Measurements from ENCODE around the gene IKZF5. TPM values are rescaled to one million over a fixed set of nuclear protein-coding genes. Genes with fewer than 3 reads are reported as not detected.

Gene IKZF5
- total RNA-seq, 1 donor from 2014 or later: 9.6 TPM

DNA sequence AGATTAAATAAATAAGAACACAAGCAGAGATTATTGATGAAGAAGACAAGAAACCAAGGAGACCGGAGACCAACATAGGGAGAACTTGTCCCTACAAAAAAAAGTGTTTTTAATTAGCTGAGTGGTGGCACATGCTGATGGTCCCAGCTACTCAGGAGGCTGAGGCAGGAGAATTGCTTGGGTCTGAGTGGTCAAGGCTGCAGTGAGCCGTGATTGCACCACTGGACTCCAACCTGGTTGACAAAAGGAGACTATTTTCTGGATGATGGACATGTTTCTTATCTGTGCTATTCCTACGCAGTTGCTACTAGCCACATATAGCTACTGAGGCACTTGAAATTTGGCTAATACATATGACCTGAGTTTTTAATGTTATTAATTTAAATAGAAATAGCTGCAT, 9.7 kb downstream of the IKZF5 start:
- H3K36me3 ChIP-seq: peaks cover 0 to 34% of the 10 kb centered on the region in 2 donors
- H3K9me3 ChIP-seq: no peaks in the 10 kb centered on the region
- no peak overlapping the region for H3K4me3 ChIP-seq
- no peak overlapping the region for H3K27ac ChIP-seq
- no peaks in the 10 kb centered on the region for H3K27me3 ChIP-seq
- intact Hi-C loops (cut with DNase I): no loop called here
- peaks cover 16% of the 10 kb centered on the region for H3K4me1 ChIP-seq
- TF ChIP-seq, protein P1, sequence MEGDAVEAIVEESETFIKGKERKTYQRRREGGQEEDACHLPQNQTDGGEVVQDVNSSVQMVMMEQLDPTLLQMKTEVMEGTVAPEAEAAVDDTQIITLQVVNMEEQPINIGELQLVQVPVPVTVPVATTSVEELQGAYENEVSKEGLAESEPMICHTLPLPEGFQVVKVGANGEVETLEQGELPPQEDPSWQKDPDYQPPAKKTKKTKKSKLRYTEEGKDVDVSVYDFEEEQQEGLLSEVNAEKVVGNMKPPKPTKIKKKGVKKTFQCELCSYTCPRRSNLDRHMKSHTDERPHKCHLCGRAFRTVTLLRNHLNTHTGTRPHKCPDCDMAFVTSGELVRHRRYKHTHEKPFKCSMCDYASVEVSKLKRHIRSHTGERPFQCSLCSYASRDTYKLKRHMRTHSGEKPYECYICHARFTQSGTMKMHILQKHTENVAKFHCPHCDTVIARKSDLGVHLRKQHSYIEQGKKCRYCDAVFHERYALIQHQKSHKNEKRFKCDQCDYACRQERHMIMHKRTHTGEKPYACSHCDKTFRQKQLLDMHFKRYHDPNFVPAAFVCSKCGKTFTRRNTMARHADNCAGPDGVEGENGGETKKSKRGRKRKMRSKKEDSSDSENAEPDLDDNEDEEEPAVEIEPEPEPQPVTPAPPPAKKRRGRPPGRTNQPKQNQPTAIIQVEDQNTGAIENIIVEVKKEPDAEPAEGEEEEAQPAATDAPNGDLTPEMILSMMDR (IDR thresholded peaks at IDR 0.05): no peak
- TF ChIP-seq POLR2AphosphoS5 (IDR thresholded peaks at IDR 0.05; ENCODE audit: insufficient read depth in 1 of 2, low read depth in 1 of 2) (no peak), POLR2A (IDR thresholded peaks at IDR 0.05) (no peak)
- no peak for DNase-seq (ENCODE audit: extremely low spot score in 2 of 2)

DNA sequence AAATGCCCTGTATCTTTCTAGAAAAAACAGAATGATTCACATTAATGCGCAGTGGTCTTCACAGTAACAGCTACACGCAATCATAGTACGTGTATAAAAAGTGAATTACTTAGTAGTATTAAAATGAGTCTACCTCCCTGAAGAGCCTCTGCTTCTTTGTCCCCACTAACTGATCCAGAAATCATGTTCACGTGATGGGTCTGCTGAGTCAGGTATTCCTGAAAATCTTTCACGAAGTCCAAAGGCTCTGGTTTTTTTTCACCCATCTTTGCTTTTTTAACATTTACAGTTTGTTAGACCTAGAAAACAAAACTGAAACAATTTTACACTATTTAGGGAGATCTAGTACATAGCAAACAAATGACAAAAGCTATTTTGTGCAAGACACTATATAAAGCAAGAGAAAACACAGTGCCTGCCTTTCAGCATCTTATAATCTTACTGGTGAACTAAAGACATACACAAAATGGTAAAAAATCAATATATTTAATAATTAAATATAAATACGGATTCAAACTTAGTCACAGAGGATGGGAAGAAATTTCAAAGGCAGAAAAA, 10.2 kb downstream of the IKZF5 start:
- no peak overlapping the region for H3K4me3 ChIP-seq
- DNase-seq (ENCODE audit: extremely low spot score in 2 of 2): no peak
- intact Hi-C loops (cut with DNase I): no loop called here
- H3K27ac ChIP-seq: no peak overlapping the region
- TF ChIP-seq POLR2AphosphoS5 (IDR thresholded peaks at IDR 0.05; ENCODE audit: insufficient read depth in 1 of 2, low read depth in 1 of 2): no peak
- no peak for TF ChIP-seq POLR2A (IDR thresholded peaks at IDR 0.05)
- TF ChIP-seq, protein P1 (IDR thresholded peaks at IDR 0.05): no peak
- peaks cover 0 to 39% of the 10 kb centered on the region in 2 donors for H3K36me3 ChIP-seq
- peaks cover 16% of the 10 kb centered on the region for H3K4me1 ChIP-seq
- no peaks in the 10 kb centered on the region for H3K27me3 ChIP-seq
- H3K9me3 ChIP-seq: no peaks in the 10 kb centered on the region

DNA sequence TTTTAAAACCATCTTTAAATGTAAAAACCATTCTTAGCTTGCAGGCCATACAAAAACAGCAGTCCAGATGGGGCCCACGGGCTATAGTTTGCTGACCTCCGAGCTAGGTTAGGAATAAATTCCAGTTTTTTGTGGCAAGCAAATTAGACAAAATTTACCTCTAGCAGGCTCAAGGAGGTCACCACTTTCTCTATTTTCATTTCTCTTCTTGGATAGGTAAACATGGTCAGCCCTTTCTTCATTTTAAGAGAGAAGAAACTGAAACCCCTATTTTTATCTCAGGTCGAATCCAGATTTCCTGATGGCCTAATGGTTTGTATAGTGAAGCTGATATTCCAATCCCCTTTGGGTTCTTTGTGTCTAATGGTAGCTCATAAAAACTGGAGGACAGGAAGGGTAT, 10.7 kb downstream of the IKZF5 start:
- peaks cover 16% of the 10 kb centered on the region for H3K4me1 ChIP-seq
- no peaks in the 10 kb centered on the region for H3K27me3 ChIP-seq
- TF ChIP-seq, protein P1 (IDR thresholded peaks at IDR 0.05): no peak
- TF ChIP-seq POLR2AphosphoS5 (IDR thresholded peaks at IDR 0.05; ENCODE audit: insufficient read depth in 1 of 2, low read depth in 1 of 2) (no peak), POLR2A (IDR thresholded peaks at IDR 0.05) (no peak)
- DNase-seq (ENCODE audit: extremely low spot score in 2 of 2): no peak
- H3K4me3 ChIP-seq: no peak overlapping the region
- intact Hi-C loops (cut with DNase I): no loop called here
- H3K27ac ChIP-seq: no peak overlapping the region
- peaks cover 0 to 44% of the 10 kb centered on the region in 2 donors for H3K36me3 ChIP-seq
- no peaks in the 10 kb centered on the region for H3K9me3 ChIP-seq

DNA sequence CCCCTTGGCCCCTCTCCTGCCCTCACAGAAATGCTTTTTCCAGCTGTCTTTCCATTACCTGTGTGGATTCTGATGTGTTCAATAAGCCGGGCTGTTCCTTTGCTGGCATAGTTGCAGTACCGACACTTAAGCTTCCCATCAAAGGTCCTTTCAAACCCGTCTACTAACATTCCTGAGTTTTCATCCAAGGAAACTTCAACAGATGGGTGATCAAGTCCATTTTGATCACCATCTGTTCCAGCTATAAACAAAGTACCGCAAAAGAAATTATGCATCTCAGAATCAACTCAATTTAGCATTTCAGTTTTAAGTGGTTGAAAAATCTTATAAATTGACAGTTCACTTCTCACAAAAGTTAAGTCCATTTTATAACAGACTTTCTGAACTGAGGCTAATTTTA, 12.7 kb downstream of the IKZF5 start:
- TF ChIP-seq, protein P1 (IDR thresholded peaks at IDR 0.05): no peak
- no peak for TF ChIP-seq POLR2AphosphoS5 (IDR thresholded peaks at IDR 0.05; ENCODE audit: insufficient read depth in 1 of 2, low read depth in 1 of 2)
- no peak for TF ChIP-seq POLR2A (IDR thresholded peaks at IDR 0.05)
- Histone ChIP-seq H3K4me3 (no peak overlapping the region), H3K36me3 (peaks cover 0 to 47% of the 10 kb centered on the region in 2 donors), H3K27me3 (no peaks in the 10 kb centered on the region), H3K4me1 (peaks cover 16% of the 10 kb centered on the region), H3K27ac (no peak overlapping the region), H3K9me3 (no peaks in the 10 kb centered on the region)
- no peak for DNase-seq (ENCODE audit: extremely low spot score in 2 of 2)
- intact Hi-C loops (cut with DNase I): no loop called here

DNA sequence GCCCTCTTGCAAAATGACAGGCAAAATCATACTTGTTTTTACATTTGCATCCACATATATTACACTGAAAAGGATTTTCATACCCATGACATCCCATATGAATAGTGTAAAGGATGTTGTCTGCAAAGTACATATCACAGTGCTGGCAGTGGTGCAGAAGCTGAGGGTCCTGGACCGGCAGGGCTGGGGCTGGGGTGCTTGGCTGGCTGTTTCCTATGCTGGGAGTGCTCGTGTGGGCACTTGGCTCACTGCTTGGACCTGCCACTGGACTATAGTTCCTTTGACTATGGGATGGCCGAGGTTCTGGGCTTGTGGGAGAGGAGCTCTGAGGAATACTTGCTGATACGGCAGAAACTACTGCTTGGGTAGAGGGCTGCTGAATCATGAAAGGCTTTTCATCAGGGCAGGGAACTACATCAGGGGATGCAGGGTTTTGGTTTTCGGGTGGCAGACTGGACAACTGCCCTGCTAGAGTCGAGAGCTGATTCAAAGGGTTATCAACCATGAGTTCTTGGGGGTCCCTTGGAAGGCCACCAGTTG, 14.7 kb downstream of the IKZF5 start:
- Histone ChIP-seq H3K27ac (no peak overlapping the region), H3K27me3 (no peaks in the 10 kb centered on the region), H3K4me1 (peaks cover under 1% of the 10 kb centered on the region), H3K9me3 (no peaks in the 10 kb centered on the region), H3K36me3 (peaks cover 0 to 47% of the 10 kb centered on the region in 2 donors), H3K4me3 (no peak overlapping the region)
- TF ChIP-seq POLR2A (IDR thresholded peaks at IDR 0.05) (no peak), POLR2AphosphoS5 (IDR thresholded peaks at IDR 0.05; ENCODE audit: insufficient read depth in 1 of 2, low read depth in 1 of 2) (no peak)
- TF ChIP-seq, protein P1 (IDR thresholded peaks at IDR 0.05): no peak
- DNase-seq (ENCODE audit: extremely low spot score in 2 of 2): no peak
- intact Hi-C loops (cut with DNase I): no loop called here
